Liver (tissue), 9 donors: ENCODE measurements around the gene COL11A1. TPM values are rescaled to one million over a fixed set of nuclear protein-coding genes. Genes with fewer than 3 reads are reported as not detected.

Source experiments
- DNase-seq: peaks from one replicate; pipeline ENCODE4 v3.0.0-alpha.2; 2017; ENCODE audit warnings: low spot score
- H3K27ac ChIP-seq, 2 donors: one replicate each; pipeline ENCODE4 v1.7.0; 2013; ENCODE audit warnings: inconsistent platforms in 2 of 2, low read length in 2 of 2, control low read depth in 1 of 2, low read depth in 1 of 2, mild to moderate bottlenecking in 1 of 2
- H3K27me3 ChIP-seq, 4 donors: one replicate each; pipeline versions ENCODE4 v1.6.1 to v1.7.0; 2013; ENCODE audit warnings: low read length in 3 of 4, inconsistent platforms in 1 of 4, mild to moderate bottlenecking in 1 of 4, moderate library complexity in 1 of 4; ENCODE audit not compliant: control insufficient read depth in 4 of 4, insufficient read depth in 4 of 4
- H3K36me3 ChIP-seq, 4 donors: one replicate each; pipeline versions ENCODE4 v1.6.1 to v1.7.0; 2013; ENCODE audit warnings: low read length in 3 of 4, mild to moderate bottlenecking in 3 of 4, low read depth in 1 of 4, moderate library complexity in 1 of 4; ENCODE audit not compliant: control insufficient read depth in 4 of 4, insufficient read depth in 3 of 4
- H3K4me1 ChIP-seq, 4 donors: one replicate each; pipeline versions ENCODE4 v1.6.1 to v1.7.0; 2013; ENCODE audit warnings: low read length in 3 of 4, mild to moderate bottlenecking in 3 of 4, moderate library complexity in 1 of 4; ENCODE audit not compliant: control insufficient read depth in 4 of 4, insufficient read depth in 4 of 4
- H3K4me3 ChIP-seq, 3 donors: one replicate each; pipeline versions ENCODE4 v1.6.1 to v1.7.0; 2013; ENCODE audit warnings: low read length in 3 of 3, control low read depth in 1 of 3, low read depth in 1 of 3, mild to moderate bottlenecking in 1 of 3
- H3K9ac ChIP-seq, 2 donors: one replicate each; pipeline ENCODE4 v1.7.0; 2013; ENCODE audit warnings: low read length in 2 of 2, mild to moderate bottlenecking in 2 of 2, moderate library complexity in 2 of 2, control low read depth in 1 of 2, low read depth in 1 of 2
- H3K9me3 ChIP-seq, 4 donors: one replicate each; pipeline versions ENCODE4 v1.6.1 to v1.7.0; 2013; ENCODE audit warnings: low read length in 3 of 4; ENCODE audit not compliant: control insufficient read depth in 4 of 4
- EGR1 ChIP-seq, 2 donors: IDR thresholded peaks; 2 replicates each; pipeline ENCODE4 v1.6.1; 2016 to 2018; ENCODE audit warnings: antibody characterized with exemption in 2 of 2, low read depth in 2 of 2
- FOXA2 ChIP-seq: IDR thresholded peaks from 2 replicates; pipeline ENCODE4 v1.6.1; 2016; ENCODE audit warnings: antibody characterized with exemption
- GABPA ChIP-seq, 2 donors: IDR thresholded peaks in 1 of 2; conservative IDR thresholded peaks in 1 of 2; 2 replicates each; pipeline ENCODE4 v1.6.1; 2016; ENCODE audit warnings: antibody characterized with exemption in 2 of 2, mild to moderate bottlenecking in 1 of 2, moderate library complexity in 1 of 2
- HNF4A ChIP-seq, 2 donors: conservative IDR thresholded peaks; 2 replicates each; pipeline ENCODE4 v1.6.1; 2016; ENCODE audit warnings: antibody characterized with exemption in 2 of 2, mild to moderate bottlenecking in 2 of 2
- JUND ChIP-seq, 2 donors: IDR thresholded peaks; 2 replicates each; pipeline ENCODE4 v1.6.1; 2016; ENCODE audit warnings: antibody characterized with exemption in 2 of 2
- NR2F2 ChIP-seq: IDR thresholded peaks from 2 replicates; pipeline ENCODE4 v1.6.1; 2016; ENCODE audit warnings: antibody characterized with exemption
- RAD21 ChIP-seq, 2 donors: IDR thresholded peaks; 2 replicates each; pipeline ENCODE4 v1.6.1; 2016; ENCODE audit warnings: antibody characterized with exemption in 2 of 2, mild to moderate bottlenecking in 2 of 2
- RXRA ChIP-seq, 2 donors: IDR thresholded peaks; 2 replicates each; pipeline ENCODE4 v1.6.1; 2017 to 2018; ENCODE audit warnings: antibody characterized with exemption in 2 of 2, mild to moderate bottlenecking in 1 of 2
- SP1 ChIP-seq: IDR thresholded peaks from 2 replicates; pipeline ENCODE4 v1.6.1; 2018; ENCODE audit warnings: antibody characterized with exemption, mild to moderate bottlenecking
- TAF1 ChIP-seq: conservative IDR thresholded peaks from 2 replicates; pipeline ENCODE4 v1.6.1; 2016; ENCODE audit warnings: antibody characterized with exemption, mild to moderate bottlenecking
- YY1 ChIP-seq: IDR thresholded peaks from 2 replicates; pipeline ENCODE4 v1.6.1; 2016; ENCODE audit warnings: antibody characterized with exemption, mild to moderate bottlenecking
- WGBS: extraction: QIAGEN DNeasy Blood & Tissue Kit; methylation state at CpG from one replicate; pipeline ENCODE4 v1.1.7; 2013; 5-methylcytosine and 5-hydroxymethylcytosine counted together
- polyA plus RNA-seq, 2 donors: library from polyadenylated mRNA; stranded (reverse) in 1 of 2; unstranded in 1 of 2; fragments of 200-250 nt in 1 of 2; fragments of >200 nt in 1 of 2; fragmentation: Nextera tagmentation in 1 of 2; extraction: Ambion mirVana in 1 of 2; gene quantifications; one replicate each; pipeline versions ENCODE4 v1.2.1 to v1.2.3, GENCODE V29; 2013 to 2015
- total RNA-seq, 2 donors: library from RNA; depleted of rRNA; stranded (reverse); fragments of >200 nt; gene quantifications; one replicate each; pipeline ENCODE4 v1.2.3, GENCODE V29; 2014
- TF ChIP-seq, protein P1 (sequence below): IDR thresholded peaks from 2 replicates; pipeline ENCODE4 v1.6.1; 2016; ENCODE audit warnings: antibody characterized with exemption
- TF ChIP-seq, protein P2 (sequence below): IDR thresholded peaks from 2 replicates; pipeline ENCODE4 v1.6.1; 2016; ENCODE audit warnings: antibody characterized with exemption, mild to moderate bottlenecking
- TF ChIP-seq, protein P3 (sequence below): fragments of 150-350 bp; IDR thresholded peaks from 2 replicates; pipeline ENCODE4 v1.5.1; 2017; ENCODE audit warnings: improper control_type of control experiment, low read depth, low read length; ENCODE audit not compliant: missing input control
- donor health status: healthy.
- donor health status: healthy.
- donor health status: healthy.
- donor health status: healthy.
- donor health status: healthy.

COL11A1 gene
- total and polyA plus RNA-seq, 4 donors, result 0.01 to 0.42 TPM; not detected in 2

DNA sequence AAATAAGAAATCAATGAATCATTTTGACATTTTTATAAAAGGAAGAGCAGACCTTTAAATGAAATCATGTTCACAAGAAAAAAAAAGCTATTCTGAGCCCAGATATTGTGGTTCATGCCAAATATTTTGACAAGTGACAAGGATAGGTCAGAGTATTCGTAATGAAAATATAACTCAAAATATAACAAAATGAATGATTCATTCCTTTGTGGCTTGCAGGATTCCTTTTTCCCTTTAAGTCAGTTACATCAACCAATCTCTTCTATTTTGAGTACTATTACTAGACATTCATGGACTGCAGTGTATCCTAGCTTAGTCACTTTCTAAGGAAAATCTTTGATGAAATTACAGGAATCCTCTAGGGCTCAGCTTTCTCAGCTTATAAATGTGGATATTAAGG lies 188.7 kb downstream of the COL11A1 start:
- DNase-seq, result no peak
- H3K9me3 ChIP-seq, result no peaks in the 10 kb centered on the region
- H3K4me3 ChIP-seq, result no peak overlapping the region
- peaks cover 0 to 2% (median 0%) of the 10 kb centered on the region in 4 donors for H3K27me3 ChIP-seq
- TF ChIP-seq SP1, result no peak
- no peak for TF ChIP-seq FOXA2
- TF ChIP-seq, protein P1, sequence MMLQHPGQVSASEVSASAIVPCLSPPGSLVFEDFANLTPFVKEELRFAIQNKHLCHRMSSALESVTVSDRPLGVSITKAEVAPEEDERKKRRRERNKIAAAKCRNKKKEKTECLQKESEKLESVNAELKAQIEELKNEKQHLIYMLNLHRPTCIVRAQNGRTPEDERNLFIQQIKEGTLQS, result no peak
- no peak for TF ChIP-seq RAD21 (IDR thresholded peaks at IDR 0.05)
- no peak for TF ChIP-seq TAF1
- TF ChIP-seq YY1, result no peak
- TF ChIP-seq, protein P2, sequence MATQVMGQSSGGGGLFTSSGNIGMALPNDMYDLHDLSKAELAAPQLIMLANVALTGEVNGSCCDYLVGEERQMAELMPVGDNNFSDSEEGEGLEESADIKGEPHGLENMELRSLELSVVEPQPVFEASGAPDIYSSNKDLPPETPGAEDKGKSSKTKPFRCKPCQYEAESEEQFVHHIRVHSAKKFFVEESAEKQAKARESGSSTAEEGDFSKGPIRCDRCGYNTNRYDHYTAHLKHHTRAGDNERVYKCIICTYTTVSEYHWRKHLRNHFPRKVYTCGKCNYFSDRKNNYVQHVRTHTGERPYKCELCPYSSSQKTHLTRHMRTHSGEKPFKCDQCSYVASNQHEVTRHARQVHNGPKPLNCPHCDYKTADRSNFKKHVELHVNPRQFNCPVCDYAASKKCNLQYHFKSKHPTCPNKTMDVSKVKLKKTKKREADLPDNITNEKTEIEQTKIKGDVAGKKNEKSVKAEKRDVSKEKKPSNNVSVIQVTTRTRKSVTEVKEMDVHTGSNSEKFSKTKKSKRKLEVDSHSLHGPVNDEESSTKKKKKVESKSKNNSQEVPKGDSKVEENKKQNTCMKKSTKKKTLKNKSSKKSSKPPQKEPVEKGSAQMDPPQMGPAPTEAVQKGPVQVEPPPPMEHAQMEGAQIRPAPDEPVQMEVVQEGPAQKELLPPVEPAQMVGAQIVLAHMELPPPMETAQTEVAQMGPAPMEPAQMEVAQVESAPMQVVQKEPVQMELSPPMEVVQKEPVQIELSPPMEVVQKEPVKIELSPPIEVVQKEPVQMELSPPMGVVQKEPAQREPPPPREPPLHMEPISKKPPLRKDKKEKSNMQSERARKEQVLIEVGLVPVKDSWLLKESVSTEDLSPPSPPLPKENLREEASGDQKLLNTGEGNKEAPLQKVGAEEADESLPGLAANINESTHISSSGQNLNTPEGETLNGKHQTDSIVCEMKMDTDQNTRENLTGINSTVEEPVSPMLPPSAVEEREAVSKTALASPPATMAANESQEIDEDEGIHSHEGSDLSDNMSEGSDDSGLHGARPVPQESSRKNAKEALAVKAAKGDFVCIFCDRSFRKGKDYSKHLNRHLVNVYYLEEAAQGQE, result no peak
- no peak for TF ChIP-seq GABPA (IDR thresholded peaks at IDR 0.05 in 1 of 2, conservative IDR thresholded peaks at IDR 0.05 in 1 of 2)
- TF ChIP-seq, protein P3, sequence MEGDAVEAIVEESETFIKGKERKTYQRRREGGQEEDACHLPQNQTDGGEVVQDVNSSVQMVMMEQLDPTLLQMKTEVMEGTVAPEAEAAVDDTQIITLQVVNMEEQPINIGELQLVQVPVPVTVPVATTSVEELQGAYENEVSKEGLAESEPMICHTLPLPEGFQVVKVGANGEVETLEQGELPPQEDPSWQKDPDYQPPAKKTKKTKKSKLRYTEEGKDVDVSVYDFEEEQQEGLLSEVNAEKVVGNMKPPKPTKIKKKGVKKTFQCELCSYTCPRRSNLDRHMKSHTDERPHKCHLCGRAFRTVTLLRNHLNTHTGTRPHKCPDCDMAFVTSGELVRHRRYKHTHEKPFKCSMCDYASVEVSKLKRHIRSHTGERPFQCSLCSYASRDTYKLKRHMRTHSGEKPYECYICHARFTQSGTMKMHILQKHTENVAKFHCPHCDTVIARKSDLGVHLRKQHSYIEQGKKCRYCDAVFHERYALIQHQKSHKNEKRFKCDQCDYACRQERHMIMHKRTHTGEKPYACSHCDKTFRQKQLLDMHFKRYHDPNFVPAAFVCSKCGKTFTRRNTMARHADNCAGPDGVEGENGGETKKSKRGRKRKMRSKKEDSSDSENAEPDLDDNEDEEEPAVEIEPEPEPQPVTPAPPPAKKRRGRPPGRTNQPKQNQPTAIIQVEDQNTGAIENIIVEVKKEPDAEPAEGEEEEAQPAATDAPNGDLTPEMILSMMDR, result no peak
- no peak for TF ChIP-seq RXRA (IDR thresholded peaks at IDR 0.05)
- no peak for TF ChIP-seq EGR1 (IDR thresholded peaks at IDR 0.05; ENCODE audit: low read depth in 2 of 2)
- TF ChIP-seq NR2F2, result no peak
- 45% methylated on average over 1 of the region's 1 CpG for WGBS
- no peak overlapping the region for H3K27ac ChIP-seq
- H3K9ac ChIP-seq, result no peak overlapping the region
- H3K4me1 ChIP-seq, result no peaks in the 10 kb centered on the region
- no peaks in the 10 kb centered on the region for H3K36me3 ChIP-seq

DNA sequence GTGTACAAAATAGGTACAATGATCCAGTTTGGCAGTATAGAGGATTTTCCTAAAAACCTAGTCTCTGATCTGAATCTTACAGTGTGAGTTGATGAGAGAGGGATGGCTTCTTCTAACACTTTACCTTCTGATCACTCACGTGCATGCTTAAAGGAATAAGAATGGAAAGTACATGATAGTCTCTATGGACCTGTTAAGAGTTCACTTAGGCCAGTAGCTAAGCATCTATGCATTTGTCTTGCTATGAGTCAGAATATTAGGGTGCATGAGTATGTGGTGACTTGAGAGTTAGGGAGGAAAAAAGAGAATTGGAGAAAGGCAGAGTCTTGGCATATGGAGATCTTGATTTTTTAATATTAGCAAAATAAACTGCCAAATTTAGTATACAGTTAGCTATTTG lies 206.3 kb downstream of the COL11A1 start:
- no peak for DNase-seq
- WGBS, result 54% methylated on average over 1 of the region's 1 CpG
- Histone ChIP-seq H3K4me3 (no peak overlapping the region), H3K36me3 (no peaks in the 10 kb centered on the region), H3K4me1 (no peaks in the 10 kb centered on the region), H3K27ac (no peak overlapping the region), H3K9ac (no peak overlapping the region), H3K27me3 (no peaks in the 10 kb centered on the region), H3K9me3 (no peaks in the 10 kb centered on the region)
- TF ChIP-seq, protein P1, result no peak
- TF ChIP-seq TAF1 (no peak), JUND (IDR thresholded peaks at IDR 0.05) (no peak), HNF4A (conservative IDR thresholded peaks at IDR 0.05) (no peak)
- TF ChIP-seq, protein P3, result no peak
